Activated CD4-positive, alpha-beta T cell treated with anti-CD3 and anti-CD28 coated beads, Interleukin-2, amount 10 ng/mL, durations not matched to agents 24 days and 14 days (primary cell): Measurements from ENCODE around the gene PWWP2B. TPM values are rescaled to one million over a fixed set of nuclear protein-coding genes. Genes with fewer than 3 reads are reported as not detected.

Experiments used
- DNase-seq: peaks from one replicate; pipeline ENCODE4 v3.0.0; 2022
- H3K27ac Mint-ChIP-seq: one replicate; pipeline ENCODE4 v1.8.0; 2022; ENCODE audit warnings: mild to moderate bottlenecking, mixed read lengths
- H3K27me3 Mint-ChIP-seq: one replicate; pipeline ENCODE4 v1.8.0; 2022; ENCODE audit warnings: mixed read lengths
- H3K36me3 Mint-ChIP-seq: one replicate; pipeline ENCODE4 v1.8.0; 2022; ENCODE audit warnings: low read depth, mild to moderate bottlenecking, mixed read lengths
- H3K4me1 Mint-ChIP-seq: one replicate; pipeline ENCODE4 v1.8.0; 2021; ENCODE audit warnings: mixed read lengths
- H3K4me3 Mint-ChIP-seq: one replicate; pipeline ENCODE4 v1.8.0; 2022; ENCODE audit warnings: mild to moderate bottlenecking, moderate library complexity, mixed read lengths
- H3K9me3 Mint-ChIP-seq: one replicate; pipeline ENCODE4 v1.8.0; 2021; ENCODE audit warnings: mixed read lengths
- intact Hi-C: fragments of 100-400 bp; cut with micrococcal nuclease; formaldehyde crosslinking; loops from one replicate; pipeline ENCODE4 v1.15.1; 2023
- total RNA-seq: library from RNA; stranded (reverse); gene quantifications from 2 replicates; pipeline ENCODE4 v1.2.3, GENCODE V29; 2022

Gene PWWP2B
- total RNA-seq, 1 donor from 2014 or later = 4.9 TPM

DNA sequence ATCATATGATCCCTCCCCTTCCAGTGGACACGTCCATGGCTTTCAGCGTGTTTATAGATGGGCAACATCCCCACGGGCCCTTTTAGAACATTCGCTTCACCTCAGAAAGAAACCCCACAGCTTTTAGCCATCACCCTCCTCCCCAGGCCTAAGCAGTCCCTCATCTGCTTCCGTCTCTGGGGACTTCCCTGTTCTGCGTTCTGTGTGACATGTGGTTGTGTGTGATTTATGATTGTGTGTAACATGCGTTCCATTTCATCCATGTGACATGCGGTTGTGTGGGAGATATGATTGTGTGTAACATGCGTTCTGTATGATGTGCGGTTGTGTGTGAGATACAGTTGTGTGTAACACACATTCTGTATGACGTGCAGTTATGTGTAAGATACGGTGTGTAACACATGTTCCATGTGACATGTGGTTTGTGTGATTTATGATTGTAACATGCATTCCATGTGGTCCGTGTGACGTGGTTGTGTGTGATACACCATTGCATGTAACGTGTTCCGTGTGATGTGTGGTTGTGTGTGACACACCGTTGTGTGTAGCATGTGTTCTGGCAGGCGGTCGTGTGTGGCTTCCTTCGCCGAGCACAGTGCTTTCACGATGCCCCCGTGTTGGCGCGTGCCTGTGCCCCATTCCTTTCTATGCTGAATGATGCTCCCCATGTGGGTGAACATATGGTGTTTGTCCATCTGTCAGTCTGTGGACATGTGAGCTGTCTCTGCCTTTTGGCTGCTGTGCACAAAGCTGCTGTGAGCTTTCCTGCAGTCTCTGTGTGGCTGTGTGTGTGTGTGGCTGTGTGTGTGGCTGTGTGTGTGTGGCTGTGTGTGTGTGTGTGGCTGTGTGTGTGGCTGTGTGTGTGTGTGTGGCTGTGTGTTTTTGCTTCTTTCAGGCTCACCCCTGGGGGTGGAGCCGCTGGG is 26.2 kb downstream of the PWWP2B start:
- intact Hi-C loops = no loop called here
- H3K9me3 Mint-ChIP-seq = no peaks in the 10 kb centered on the region
- H3K4me3 Mint-ChIP-seq = no peak overlapping the region
- peak overlapping the region; percentile 45 for H3K27ac Mint-ChIP-seq
- H3K4me1 Mint-ChIP-seq = peaks cover 4% of the 10 kb centered on the region
- DNase-seq = no peak
- no peaks in the 10 kb centered on the region for H3K36me3 Mint-ChIP-seq
- H3K27me3 Mint-ChIP-seq = no peaks in the 10 kb centered on the region

DNA sequence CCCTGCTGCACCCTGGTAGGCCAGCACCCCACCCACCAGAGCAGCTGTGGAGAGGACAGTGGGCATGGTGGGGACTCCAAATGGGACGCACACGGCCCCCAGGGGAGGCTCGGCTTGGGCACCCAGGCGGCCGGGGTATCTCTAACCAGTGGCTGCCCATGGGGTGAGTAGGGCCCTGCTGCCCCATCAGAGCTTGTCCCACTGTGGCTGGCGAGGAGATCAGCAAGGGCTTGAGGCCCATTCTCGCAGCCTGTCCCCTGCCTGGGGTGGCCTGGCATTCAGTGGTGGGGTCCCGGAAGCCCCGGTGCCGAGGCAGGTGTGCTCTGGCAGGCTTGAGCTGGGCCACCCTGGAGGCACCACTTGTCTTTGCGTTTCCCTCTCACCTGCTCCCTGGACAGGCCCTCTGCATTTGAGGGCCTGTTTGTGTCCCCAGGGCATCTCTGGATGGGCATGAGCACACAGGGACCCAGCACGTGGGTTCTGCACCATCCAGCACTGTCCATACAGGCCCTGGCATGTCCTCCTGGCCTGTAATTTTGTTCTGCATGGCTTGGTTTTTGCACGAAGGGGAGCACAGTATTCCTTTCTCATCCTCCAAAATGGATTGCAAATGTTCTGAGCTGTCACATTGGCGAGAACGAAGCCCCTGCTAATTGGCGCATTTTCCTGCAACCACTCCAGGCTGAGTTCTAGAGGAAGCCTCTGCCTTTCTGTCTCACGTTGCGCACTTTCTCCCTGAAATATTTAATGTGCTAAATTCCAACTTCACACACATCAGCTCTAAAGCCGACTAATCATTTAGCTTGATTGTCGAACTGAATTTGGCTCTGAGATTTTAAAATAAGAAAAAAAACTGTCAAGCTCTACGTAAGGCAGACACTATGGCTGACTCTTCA is 27.2 kb downstream of the PWWP2B start:
- peaks cover 4% of the 10 kb centered on the region for H3K4me1 Mint-ChIP-seq
- no peak for DNase-seq
- H3K9me3 Mint-ChIP-seq = no peaks in the 10 kb centered on the region
- intact Hi-C loops = no loop called here
- no peak overlapping the region for H3K27ac Mint-ChIP-seq
- H3K27me3 Mint-ChIP-seq = no peaks in the 10 kb centered on the region
- no peaks in the 10 kb centered on the region for H3K36me3 Mint-ChIP-seq
- no peak overlapping the region for H3K4me3 Mint-ChIP-seq

GRCh38 chr10:132425029-132425756 is 28.2 kb downstream of the PWWP2B start:
- no peak for DNase-seq
- Mint-ChIP-seq H3K9me3 (no peaks in the 10 kb centered on the region), H3K27me3 (no peaks in the 10 kb centered on the region), H3K4me3 (no peak overlapping the region), H3K4me1 (peaks cover 4% of the 10 kb centered on the region), H3K36me3 (no peaks in the 10 kb centered on the region), H3K27ac (no peak overlapping the region)
- intact Hi-C loops = no loop called here

GRCh38 chr10:132425757-132426155 is 28.8 kb downstream of the PWWP2B start:
- no peaks in the 10 kb centered on the region for H3K9me3 Mint-ChIP-seq
- peaks cover 3% of the 10 kb centered on the region for H3K4me1 Mint-ChIP-seq
- intact Hi-C loops = no loop called here
- H3K4me3 Mint-ChIP-seq = no peak overlapping the region
- no peak for DNase-seq
- no peak overlapping the region for H3K27ac Mint-ChIP-seq
- no peaks in the 10 kb centered on the region for H3K36me3 Mint-ChIP-seq
- H3K27me3 Mint-ChIP-seq = no peaks in the 10 kb centered on the region

- DNase-seq = no peak
- Mint-ChIP-seq H3K9me3 (no peaks in the 10 kb centered on the region), H3K36me3 (no peaks in the 10 kb centered on the region), H3K27ac (no peak overlapping the region), H3K4me3 (no peak overlapping the region), H3K4me1 (peaks cover 3% of the 10 kb centered on the region), H3K27me3 (no peaks in the 10 kb centered on the region)
- intact Hi-C loops = no loop called here
Measured at GRCh38 chr10:132427006-132427771, 30.2 kb downstream of the PWWP2B start.

DNA sequence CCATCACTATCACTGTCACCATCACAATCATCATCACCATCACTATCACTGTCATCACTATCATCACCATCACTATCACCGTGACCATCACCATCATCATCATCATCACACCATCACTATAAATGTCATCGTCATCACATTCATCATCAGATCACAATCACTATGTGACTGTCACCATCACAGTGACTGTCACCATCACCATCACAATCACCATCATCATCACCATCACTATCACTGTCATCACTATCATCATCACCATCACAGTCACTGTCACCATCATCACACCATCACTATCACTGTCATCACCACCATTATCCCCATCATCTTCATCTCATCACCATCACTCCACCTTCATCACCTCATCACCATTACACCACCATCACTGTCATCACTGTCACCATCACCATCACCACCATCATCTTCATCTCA is 31.0 kb downstream of the PWWP2B start:
- H3K27me3 Mint-ChIP-seq = no peaks in the 10 kb centered on the region
- no peaks in the 10 kb centered on the region for H3K9me3 Mint-ChIP-seq
- H3K4me1 Mint-ChIP-seq = peaks cover 3% of the 10 kb centered on the region
- no peak overlapping the region for H3K4me3 Mint-ChIP-seq
- intact Hi-C loops = no loop called here
- no peak overlapping the region for H3K27ac Mint-ChIP-seq
- H3K36me3 Mint-ChIP-seq = no peaks in the 10 kb centered on the region
- no peak for DNase-seq

GRCh38 chr10:132428486-132428995 is 31.5 kb downstream of the PWWP2B start:
- Mint-ChIP-seq H3K27ac (no peak overlapping the region), H3K36me3 (no peaks in the 10 kb centered on the region), H3K9me3 (no peaks in the 10 kb centered on the region), H3K4me1 (no peaks in the 10 kb centered on the region), H3K27me3 (no peaks in the 10 kb centered on the region), H3K4me3 (no peak overlapping the region)
- no peak for DNase-seq
- intact Hi-C loops = no loop called here

DNA sequence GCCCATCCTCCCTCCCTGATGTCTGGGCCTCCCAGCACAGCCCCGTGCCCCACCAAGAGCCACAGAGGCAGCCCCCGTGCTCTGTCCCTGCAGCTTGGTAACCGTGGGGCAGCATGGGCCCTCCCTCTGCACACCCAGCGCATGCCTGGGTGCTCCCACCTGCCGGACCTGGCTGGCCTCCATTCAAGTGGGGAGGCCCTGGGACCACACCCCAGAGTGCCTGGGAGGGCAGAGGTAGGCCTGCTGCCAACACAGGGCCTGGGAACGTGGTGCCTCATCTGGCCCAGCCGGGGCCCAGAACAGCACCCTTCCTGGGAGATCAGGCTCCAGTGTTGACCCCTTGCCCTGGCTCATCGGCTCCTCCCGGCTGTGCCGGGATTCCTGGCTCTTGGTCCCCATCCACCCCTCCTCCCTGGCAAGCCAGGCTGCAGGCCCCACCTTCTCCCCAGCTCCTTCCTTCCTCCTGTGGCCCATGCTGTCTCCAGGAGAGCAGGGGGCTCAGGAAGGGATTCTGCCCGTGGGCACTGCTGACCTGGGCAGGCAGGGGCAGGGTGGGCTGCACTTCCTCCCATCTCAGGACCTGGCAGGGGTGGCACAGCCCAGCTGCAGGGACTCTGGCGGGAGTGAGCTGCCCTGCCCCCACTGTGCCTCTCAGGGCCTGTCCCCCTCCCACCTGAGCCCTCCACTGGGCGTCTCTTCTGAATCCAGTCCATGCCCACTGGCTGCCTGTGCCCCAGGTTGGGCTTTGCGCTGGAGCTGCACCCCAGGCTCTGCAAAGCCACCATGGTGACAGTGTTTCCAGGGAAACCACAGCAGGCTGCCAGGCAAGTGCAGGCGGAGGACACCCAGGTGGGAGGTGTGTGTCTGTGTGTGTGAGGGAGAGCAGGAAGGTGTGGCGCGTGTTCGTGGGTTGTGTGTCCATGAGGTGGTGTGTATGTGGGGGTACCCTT is 32.6 kb downstream of the PWWP2B start:
- H3K4me3 Mint-ChIP-seq = no peak overlapping the region
- H3K4me1 Mint-ChIP-seq = peaks cover 4% of the 10 kb centered on the region
- H3K27ac Mint-ChIP-seq = no peak overlapping the region
- no peaks in the 10 kb centered on the region for H3K27me3 Mint-ChIP-seq
- no peaks in the 10 kb centered on the region for H3K9me3 Mint-ChIP-seq
- intact Hi-C loops = no loop called here
- H3K36me3 Mint-ChIP-seq = no peaks in the 10 kb centered on the region
- DNase-seq = no peak

- Mint-ChIP-seq H3K4me1 (peaks cover 4% of the 10 kb centered on the region), H3K9me3 (no peaks in the 10 kb centered on the region), H3K27me3 (no peaks in the 10 kb centered on the region), H3K27ac (no peak overlapping the region), H3K36me3 (no peaks in the 10 kb centered on the region), H3K4me3 (no peak overlapping the region)
- intact Hi-C loops = no loop called here
- no peak for DNase-seq
Measured at GRCh38 chr10:132430231-132430743, 33.3 kb downstream of the PWWP2B start.

- no peak overlapping the region for H3K27ac Mint-ChIP-seq
- no peaks in the 10 kb centered on the region for H3K36me3 Mint-ChIP-seq
- intact Hi-C loops = no loop called here
- H3K4me1 Mint-ChIP-seq = peaks cover 4% of the 10 kb centered on the region
- DNase-seq = no peak
- no peaks in the 10 kb centered on the region for H3K9me3 Mint-ChIP-seq
- H3K4me3 Mint-ChIP-seq = no peak overlapping the region
- H3K27me3 Mint-ChIP-seq = no peaks in the 10 kb centered on the region
Measured at GRCh38 chr10:132430861-132431271, 33.9 kb downstream of the PWWP2B start.

GRCh38 chr10:132431537-132432175 is 34.7 kb downstream of the PWWP2B start:
- no peak overlapping the region for H3K27ac Mint-ChIP-seq
- H3K36me3 Mint-ChIP-seq = no peaks in the 10 kb centered on the region
- no peak overlapping the region for H3K4me3 Mint-ChIP-seq
- no peaks in the 10 kb centered on the region for H3K27me3 Mint-ChIP-seq
- DNase-seq = no peak
- peaks cover 4% of the 10 kb centered on the region for H3K4me1 Mint-ChIP-seq
- no peaks in the 10 kb centered on the region for H3K9me3 Mint-ChIP-seq
- intact Hi-C loops = no loop called here

DNA sequence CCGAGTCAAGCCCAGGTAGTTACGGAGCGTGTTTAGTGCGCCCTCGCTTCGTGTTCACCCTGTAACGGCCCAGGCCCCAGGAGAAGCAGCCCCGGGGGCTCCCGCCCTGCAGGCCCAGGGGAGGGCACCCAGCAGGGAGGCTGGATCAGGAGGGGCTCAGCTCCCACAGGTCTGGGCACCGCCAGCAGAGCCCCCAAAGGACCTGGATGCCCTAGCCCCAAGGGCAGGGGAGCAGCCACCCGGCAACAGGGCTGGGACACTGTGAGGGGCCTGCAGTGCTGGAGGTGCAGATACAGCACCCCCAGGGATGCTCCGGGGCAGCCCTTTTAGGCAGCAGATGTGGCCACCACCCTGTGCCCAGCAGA is 35.2 kb downstream of the PWWP2B start:
- H3K4me3 Mint-ChIP-seq = no peak overlapping the region
- peaks cover 4% of the 10 kb centered on the region for H3K4me1 Mint-ChIP-seq
- intact Hi-C loops = no loop called here
- no peaks in the 10 kb centered on the region for H3K36me3 Mint-ChIP-seq
- DNase-seq = no peak
- H3K27me3 Mint-ChIP-seq = no peaks in the 10 kb centered on the region
- H3K27ac Mint-ChIP-seq = no peak overlapping the region
- no peaks in the 10 kb centered on the region for H3K9me3 Mint-ChIP-seq
